Body of pancreas (tissue), 4 donors: Measurements from ENCODE around the gene ASIC2. TPM values are rescaled to one million over a fixed set of nuclear protein-coding genes. Genes with fewer than 3 reads are reported as not detected.

Experiments
- ATAC-seq: fragments of 150-250 bp; one replicate; pipeline ENCODE4 v1.9.1; 2016
- DNase-seq, 4 donors: peaks; one replicate each; pipeline ENCODE4 v3.0.0-alpha.2; 2019
- H3K27ac ChIP-seq, 4 donors: fragments of 200-600 bp; sonication (generic); 1 replicate in 3 of 4; 2 replicates in 1 of 4; pipeline versions ENCODE4 v1.5.1 to v1.6.1; 2016 to 2019; ENCODE audit warnings: mild to moderate bottlenecking in 1 of 4, mixed read lengths in 1 of 4, moderate library complexity in 1 of 4
- H3K27me3 ChIP-seq, 2 donors: fragments of 200-600 bp; sonication (generic); one replicate each; pipeline ENCODE4 v1.6.0; 2016; ENCODE audit warnings: mild to moderate bottlenecking in 1 of 2
- H3K36me3 ChIP-seq, 2 donors: fragments of 200-600 bp; sonication (generic); replicated peaks in 1 of 2; 2 replicates each; pipeline ENCODE4 v1.5.1; 2016; ENCODE audit warnings: low read depth in 2 of 2; ENCODE audit not compliant: insufficient read depth in 1 of 2
- H3K4me1 ChIP-seq: fragments of 200-600 bp; sonication (generic); one replicate; pipeline ENCODE4 v1.6.0; 2016
- H3K4me3 ChIP-seq, 2 donors: fragments of 200-600 bp; sonication (generic); 1 replicate in 1 of 2; 2 replicates in 1 of 2; pipeline ENCODE4 v1.5.1; 2016 to 2019
- H3K9me3 ChIP-seq, 3 donors: fragments of 200-600 bp; sonication (generic); 1 replicate in 2 of 3; 2 replicates in 1 of 3; pipeline ENCODE4 v1.5.1; 2016
- POLR2A ChIP-seq, 3 donors: fragments of 450-650 bp; IDR thresholded peaks; one replicate each; pipeline ENCODE4 v1.6.1; 2016; ENCODE audit warnings: antibody characterized with exemption in 3 of 3, mild to moderate bottlenecking in 2 of 3
- WGBS, 2 donors: methylation state at CpG; one replicate each; pipeline ENCODE4 v1.1.5; 2017; 5-methylcytosine and 5-hydroxymethylcytosine counted together
- intact Hi-C: fragments of 100-400 bp; cut with DNase I; formaldehyde crosslinking; loops from one replicate; pipeline ENCODE4 v1.15.1; 2023
- total RNA-seq, 2 donors: library from RNA; depleted of rRNA; stranded (reverse); fragments of >200 nt; gene quantifications; one replicate each; pipeline ENCODE4 v1.1.0, GENCODE V29; 2016
- TF ChIP-seq, protein P1 (sequence below), 7 experiments: fragments of 450-650 bp in 4 of 7; fragments of 200-600 bp in 3 of 7; sonication (generic) in 3 of 7; IDR thresholded peaks; one replicate each; pipeline ENCODE4 v1.5.1; 2016 to 2019; ENCODE audit warnings: antibody characterized with exemption in 7 of 7

ASIC2 gene
- total RNA-seq, 2 donors from 2014 or later: not detected

DNA sequence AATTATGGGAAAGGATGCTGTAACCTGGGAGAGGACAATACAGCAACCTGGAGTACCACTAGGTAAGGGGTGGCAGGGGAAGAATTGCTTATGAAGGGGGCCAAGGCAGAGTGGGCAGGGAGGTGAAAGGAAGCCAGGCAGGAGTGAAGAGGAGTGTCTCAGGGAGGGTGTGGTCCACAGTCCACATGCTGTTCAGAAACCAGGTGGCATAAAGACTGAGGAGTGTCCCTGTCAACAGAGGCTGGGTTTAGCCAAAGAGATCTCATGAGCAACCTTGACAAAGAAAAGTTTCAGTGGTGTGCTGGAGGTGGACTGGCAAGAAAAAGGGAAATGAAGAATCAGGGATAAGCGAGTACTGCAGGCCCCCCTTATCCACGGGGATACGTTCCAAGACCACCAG, 213.0 kb downstream of the ASIC2 start:
- Histone ChIP-seq H3K36me3 (no peaks in the 10 kb centered on the region), H3K4me1 (no peaks in the 10 kb centered on the region), H3K9me3 (no peaks in the 10 kb centered on the region), H3K27me3 (no peaks in the 10 kb centered on the region), H3K27ac (no peak overlapping the region), H3K4me3 (no peak overlapping the region)
- 52 to 58% methylated on average over 3 of the region's 3 CpGs for WGBS, 2 donors
- ATAC-seq (no peak), DNase-seq (no peak)
- TF ChIP-seq POLR2A (IDR thresholded peaks at IDR 0.05): no peak
- TF ChIP-seq, protein P1, sequence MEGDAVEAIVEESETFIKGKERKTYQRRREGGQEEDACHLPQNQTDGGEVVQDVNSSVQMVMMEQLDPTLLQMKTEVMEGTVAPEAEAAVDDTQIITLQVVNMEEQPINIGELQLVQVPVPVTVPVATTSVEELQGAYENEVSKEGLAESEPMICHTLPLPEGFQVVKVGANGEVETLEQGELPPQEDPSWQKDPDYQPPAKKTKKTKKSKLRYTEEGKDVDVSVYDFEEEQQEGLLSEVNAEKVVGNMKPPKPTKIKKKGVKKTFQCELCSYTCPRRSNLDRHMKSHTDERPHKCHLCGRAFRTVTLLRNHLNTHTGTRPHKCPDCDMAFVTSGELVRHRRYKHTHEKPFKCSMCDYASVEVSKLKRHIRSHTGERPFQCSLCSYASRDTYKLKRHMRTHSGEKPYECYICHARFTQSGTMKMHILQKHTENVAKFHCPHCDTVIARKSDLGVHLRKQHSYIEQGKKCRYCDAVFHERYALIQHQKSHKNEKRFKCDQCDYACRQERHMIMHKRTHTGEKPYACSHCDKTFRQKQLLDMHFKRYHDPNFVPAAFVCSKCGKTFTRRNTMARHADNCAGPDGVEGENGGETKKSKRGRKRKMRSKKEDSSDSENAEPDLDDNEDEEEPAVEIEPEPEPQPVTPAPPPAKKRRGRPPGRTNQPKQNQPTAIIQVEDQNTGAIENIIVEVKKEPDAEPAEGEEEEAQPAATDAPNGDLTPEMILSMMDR (IDR thresholded peaks at IDR 0.05): no peak
- intact Hi-C loops: no loop called here

DNA sequence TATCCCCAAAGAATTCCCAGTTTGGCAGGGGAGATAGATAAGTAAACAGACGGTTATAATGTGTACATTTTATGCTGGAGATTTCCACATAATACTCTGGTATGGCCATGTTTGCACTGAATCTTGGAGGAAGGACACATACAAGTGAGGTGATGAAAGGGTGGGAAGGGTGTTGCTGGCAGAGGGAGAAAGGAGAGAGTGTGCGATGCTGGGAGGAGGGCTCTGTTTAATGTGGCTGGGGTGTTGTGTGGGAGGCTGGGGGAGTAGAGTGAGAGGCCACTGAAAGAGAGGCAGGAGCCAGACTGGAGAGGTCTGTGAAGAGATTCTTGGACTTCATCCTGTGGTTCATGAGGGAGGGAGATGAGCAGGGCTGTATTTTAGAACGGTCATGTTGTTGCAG, 213.9 kb downstream of the ASIC2 start:
- Histone ChIP-seq H3K27ac (no peak overlapping the region), H3K36me3 (no peaks in the 10 kb centered on the region), H3K27me3 (no peaks in the 10 kb centered on the region), H3K9me3 (no peaks in the 10 kb centered on the region), H3K4me1 (no peaks in the 10 kb centered on the region), H3K4me3 (no peak overlapping the region)
- TF ChIP-seq, protein P1 (IDR thresholded peaks at IDR 0.05): no peak
- TF ChIP-seq POLR2A (IDR thresholded peaks at IDR 0.05): no peak
- no peak for ATAC-seq
- intact Hi-C loops: no loop called here
- 48 to 57% methylated on average over 3 of the region's 3 CpGs for WGBS, 2 donors
- no peak for DNase-seq

DNA sequence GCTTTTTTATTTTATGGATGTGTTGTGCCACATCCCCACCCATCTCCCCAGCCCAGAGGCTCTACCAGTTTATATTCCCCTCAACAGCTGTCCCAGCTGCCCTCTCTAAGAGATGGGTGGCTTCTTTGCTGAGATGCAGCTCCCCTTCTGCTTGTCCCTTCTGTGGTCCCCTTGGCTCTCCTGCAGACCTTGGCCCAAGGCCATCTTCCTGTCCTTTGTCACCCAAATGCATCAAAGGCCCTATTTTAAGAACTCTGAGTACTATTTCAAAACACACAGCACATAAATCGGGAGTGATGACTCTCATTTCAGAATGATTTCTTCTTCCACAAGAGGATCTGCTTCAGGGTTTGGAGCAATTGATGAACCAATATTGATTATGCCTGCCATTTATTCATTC, 216.1 kb downstream of the ASIC2 start:
- no peaks in the 10 kb centered on the region for H3K27me3 ChIP-seq
- intact Hi-C loops: no loop called here
- H3K4me1 ChIP-seq: no peaks in the 10 kb centered on the region
- DNase-seq (no peak), ATAC-seq (no peak)
- H3K9me3 ChIP-seq: no peaks in the 10 kb centered on the region
- no peak overlapping the region for H3K27ac ChIP-seq
- no peaks in the 10 kb centered on the region for H3K36me3 ChIP-seq
- TF ChIP-seq POLR2A (IDR thresholded peaks at IDR 0.05): no peak
- TF ChIP-seq, protein P1 (IDR thresholded peaks at IDR 0.05): no peak
- 50 to 61% methylated on average over 1 of the region's 1 CpG for WGBS, 2 donors
- no peak overlapping the region for H3K4me3 ChIP-seq

DNA sequence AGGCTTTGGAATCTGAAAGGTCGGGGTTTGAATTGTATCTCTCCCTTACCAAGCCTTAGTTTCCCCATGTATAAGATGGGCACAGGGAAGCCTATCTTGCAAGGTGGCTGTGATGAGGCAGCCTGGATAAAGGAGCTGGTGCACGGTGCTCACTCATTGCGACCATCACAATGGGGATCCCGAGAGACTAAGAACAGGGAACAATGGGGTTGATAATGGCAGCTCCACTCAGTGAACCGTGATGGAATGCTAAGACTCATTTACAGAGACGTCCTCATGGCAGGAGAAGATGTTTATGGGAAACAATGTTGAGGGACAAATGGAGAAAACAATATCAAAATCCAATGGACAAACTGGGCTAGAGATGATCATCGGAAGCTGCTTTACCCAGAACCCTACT, 219.7 kb downstream of the ASIC2 start:
- no peaks in the 10 kb centered on the region for H3K4me1 ChIP-seq
- H3K27me3 ChIP-seq: no peaks in the 10 kb centered on the region
- intact Hi-C loops: no loop called here
- TF ChIP-seq, protein P1 (IDR thresholded peaks at IDR 0.05): no peak
- TF ChIP-seq POLR2A (IDR thresholded peaks at IDR 0.05): no peak
- no peaks in the 10 kb centered on the region for H3K36me3 ChIP-seq
- DNase-seq (no peak), ATAC-seq (no peak)
- no peak overlapping the region for H3K27ac ChIP-seq
- no peaks in the 10 kb centered on the region for H3K9me3 ChIP-seq
- H3K4me3 ChIP-seq: no peak overlapping the region
- 44 to 46% methylated on average over 7 of the region's 7 CpGs for WGBS, 2 donors

DNA sequence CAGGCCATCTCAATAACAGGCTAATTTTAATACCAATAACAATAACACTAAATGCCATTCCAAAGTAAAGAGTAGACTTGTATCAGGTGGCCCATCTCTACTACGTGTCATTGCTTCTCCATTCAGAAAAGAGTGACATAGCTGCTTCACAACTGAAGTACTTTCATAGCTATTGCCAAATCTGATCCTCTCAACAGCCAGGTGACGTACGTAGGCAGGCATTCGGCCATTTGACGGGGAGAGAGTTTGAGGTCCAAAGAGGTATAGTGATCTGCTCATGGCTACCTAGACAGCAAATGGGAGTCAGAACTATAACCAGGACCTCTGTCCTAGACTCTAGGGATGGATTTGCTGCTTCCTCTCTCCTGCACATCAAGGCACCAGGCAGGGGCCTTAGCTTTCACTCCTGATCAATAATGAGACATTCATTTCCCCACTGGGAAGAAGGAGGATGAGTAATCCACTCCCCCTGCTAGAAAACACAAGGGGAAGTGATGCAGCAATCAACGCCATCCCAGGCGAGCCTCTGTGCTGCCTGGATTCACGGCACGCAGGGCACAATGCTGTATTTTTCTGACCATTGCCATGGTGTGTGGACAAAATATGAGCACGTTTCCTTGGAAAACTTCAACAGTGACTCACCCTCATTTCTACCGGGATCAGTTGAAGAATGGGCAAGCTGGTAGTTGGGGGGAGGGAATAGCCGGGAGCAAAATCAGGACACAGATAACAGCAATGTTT, 220.5 kb downstream of the ASIC2 start:
- ATAC-seq: no peak
- TF ChIP-seq, protein P1 (IDR thresholded peaks at IDR 0.05): no peak
- TF ChIP-seq POLR2A (IDR thresholded peaks at IDR 0.05): no peak
- intact Hi-C loops: no loop called here

More for the DNA sequence above, 220.5 kb downstream of the ASIC2 start:
- Histone ChIP-seq H3K27me3 (no peaks in the 10 kb centered on the region), H3K36me3 (no peaks in the 10 kb centered on the region), H3K4me1 (no peaks in the 10 kb centered on the region), H3K4me3 (no peak overlapping the region), H3K27ac (no peak overlapping the region), H3K9me3 (no peaks in the 10 kb centered on the region)
- WGBS, 2 donors: 63 to 66% methylated on average over 12 of the region's 12 CpGs
- DNase-seq: no peak
